Esophagus muscularis mucosa (tissue), 3 donors: ENCODE results near the gene ATP2B1.

Source experiments
- EP300 ChIP-seq: sonication (generic); formaldehyde crosslinking; IDR thresholded peaks from one replicate; pipeline ENCODE4 v1.6.1; 2017; ENCODE audit warnings: antibody characterized with exemption
- POLR2A ChIP-seq: fragments of 450-650 bp; IDR thresholded peaks from one replicate; pipeline ENCODE4 v1.6.1; 2017; ENCODE audit warnings: antibody characterized with exemption, moderate library complexity, mild to moderate bottlenecking, low read depth
- POLR2AphosphoS5 ChIP-seq, 2 donors: sonication (generic); formaldehyde crosslinking; IDR thresholded peaks; one replicate each; pipeline ENCODE4 v1.6.1; 2017; ENCODE audit warnings: antibody characterized with exemption in 2 of 2

- TF ChIP-seq EP300 (no peak), POLR2AphosphoS5 (IDR thresholded peaks at IDR 0.05) (no peak), POLR2A (no peak)
These were observed 12.8 kb upstream of the ATP2B1 start for GRCh38 chr12:89721291-89721987.
